HepG2 (cell line): Measurements from ENCODE around the gene SLC11A1. TPM values are rescaled to one million over a fixed set of nuclear protein-coding genes. Genes with fewer than 3 reads are reported as not detected.
A peak's percentile ranks its signal among the peaks of the same experiment; 100 is the strongest.

Source experiments
- ETV5 ChIP-seq: IDR thresholded peaks from 2 replicates; pipeline ENCODE4 v1.6.1; 2018; ENCODE audit warnings: missing biosample characterization, missing genetic modification reagents, inconsistent platforms, borderline replicate concordance
- EZH2 ChIP-seq: conservative IDR thresholded peaks from 2 replicates; pipeline ENCODE4 v1.6.1; 2012; ENCODE audit warnings: mild to moderate bottlenecking, low read depth, low read length, moderate library complexity
- FOXM1 ChIP-seq: sonication (generic); formaldehyde crosslinking; IDR thresholded peaks from 2 replicates; pipeline ENCODE4 v1.5.0; 2020; ENCODE audit warnings: missing genetic modification reagents
- GABPA ChIP-seq, 2 experiments: IDR thresholded peaks; 2 replicates each; pipeline ENCODE4 v1.6.1; 2011 to 2016; ENCODE audit warnings: low read depth in 2 of 2, low read length in 1 of 2, missing biosample characterization in 1 of 2, missing genetic modification characterization in 1 of 2
- GTF3A ChIP-seq: sonication (generic); formaldehyde crosslinking; conservative IDR thresholded peaks from 2 replicates; pipeline ENCODE4 v1.4.0; 2020; ENCODE audit warnings: mild to moderate bottlenecking, missing genetic modification reagents
- HMG20A ChIP-seq: IDR thresholded peaks from 2 replicates; pipeline ENCODE4 v1.6.1; 2016; ENCODE audit warnings: borderline replicate concordance
- HOXA7 ChIP-seq: sonication (generic); formaldehyde crosslinking; IDR thresholded peaks from 2 replicates; pipeline ENCODE4 v1.8.1; 2022; ENCODE audit warnings: mild to moderate bottlenecking, missing genetic modification reagents, moderate library complexity
- JUND ChIP-seq: sonication (generic); formaldehyde crosslinking; IDR thresholded peaks from 2 replicates; pipeline ENCODE4 v1.8.0; 2022; ENCODE audit warnings: mild to moderate bottlenecking, missing genetic modification reagents
- NCOA2 ChIP-seq: sonication (generic); formaldehyde crosslinking; IDR thresholded peaks from 2 replicates; pipeline ENCODE4 v1.8.0; 2022; ENCODE audit warnings: inconsistent platforms
- NFATC3 ChIP-seq: sonication (generic); formaldehyde crosslinking; IDR thresholded peaks from 2 replicates; pipeline ENCODE4 v1.5.1; 2020; ENCODE audit warnings: mild to moderate bottlenecking, missing genetic modification reagents
- NONO ChIP-seq, 2 experiments: fragments of 450-650 bp in 1 of 2; sonication (generic) in 1 of 2; formaldehyde crosslinking in 1 of 2; IDR thresholded peaks in 1 of 2; conservative IDR thresholded peaks in 1 of 2; 2 replicates each; pipeline versions ENCODE4 v1.6.1 to v1.8.0; 2017 to 2022; ENCODE audit warnings: mild to moderate bottlenecking in 1 of 2, missing genetic modification reagents in 1 of 2, moderate library complexity in 1 of 2
- SIX4 ChIP-seq: sonication (generic); formaldehyde crosslinking; IDR thresholded peaks from 2 replicates; pipeline ENCODE4 v1.4.0; 2020; ENCODE audit warnings: missing genetic modification reagents
- SMARCE1 ChIP-seq: fragments of 450-650 bp; IDR thresholded peaks from 2 replicates; pipeline ENCODE4 v1.6.1; 2017; ENCODE audit warnings: borderline replicate concordance
- SYNCRIP ChIP-seq: fragments of 200-400 bp; formaldehyde crosslinking; IDR thresholded peaks from 2 replicates; pipeline ENCODE4 v1.6.1; 2018; ENCODE audit warnings: mild to moderate bottlenecking, low read depth, low read length; ENCODE audit not compliant: insufficient read depth
- TCF7 ChIP-seq: sonication (generic); IDR thresholded peaks from 2 replicates; pipeline ENCODE4 v1.6.1; 2016; ENCODE audit warnings: antibody characterized with exemption, low read depth
- ZKSCAN1 ChIP-seq: fragments of 150-350 bp; IDR thresholded peaks from 2 replicates; pipeline ENCODE4 v1.6.1; 2014; ENCODE audit warnings: low read length
- ZNF225 ChIP-seq: sonication (generic); formaldehyde crosslinking; IDR thresholded peaks from 2 replicates; pipeline ENCODE4 v1.4.0; 2020; ENCODE audit warnings: mild to moderate bottlenecking, missing genetic modification reagents
- ZNF337 ChIP-seq: sonication (generic); formaldehyde crosslinking; IDR thresholded peaks from 2 replicates; pipeline ENCODE4 v1.5.1; 2020; ENCODE audit warnings: missing genetic modification reagents, low read depth, mild to moderate bottlenecking, borderline replicate concordance
- ZNF354B ChIP-seq: sonication (generic); formaldehyde crosslinking; IDR thresholded peaks from 2 replicates; pipeline ENCODE4 v1.8.0; 2022; ENCODE audit warnings: mild to moderate bottlenecking, missing genetic modification reagents
- ZNF446 ChIP-seq: sonication (generic); formaldehyde crosslinking; IDR thresholded peaks from 2 replicates; pipeline ENCODE4 v1.5.0; 2020; ENCODE audit warnings: mild to moderate bottlenecking, missing genetic modification reagents
- ZNF704 ChIP-seq: sonication (generic); formaldehyde crosslinking; IDR thresholded peaks from 2 replicates; pipeline ENCODE4 v1.8.1; 2023; ENCODE audit warnings: mild to moderate bottlenecking, inconsistent platforms, moderate library complexity, missing genetic modification reagents, borderline replicate concordance
- ZNF740 ChIP-seq: sonication (generic); formaldehyde crosslinking; IDR thresholded peaks from 2 replicates; pipeline ENCODE4 v1.4.0; 2020; ENCODE audit warnings: missing genetic modification reagents
- polyA plus RNA-seq, 8 experiments: library from polyadenylated mRNA; depleted of rRNA in 3 of 8; stranded (reverse) in 7 of 8; unstranded in 1 of 8; fragments of >200 nt; fragmentation: Illumina TruSeq in 4 of 8; extraction: Trizol in 4 of 8; gene quantifications; 2 replicates each; pipeline versions ENCODE4 v1.2.1 to v1.2.3, GENCODE V29; 2011 to 2016; ENCODE audit warnings: low read depth in 4 of 8, missing spikeins in 1 of 8, mixed read lengths in 1 of 8; ENCODE audit not compliant: insufficient read depth in 1 of 8
- total RNA-seq, 5 experiments: library from RNA; depleted of rRNA; stranded (reverse); fragments of >200 nt; fragmentation: Illumina TruSeq; extraction: Trizol; gene quantifications; 2 replicates each; pipeline ENCODE4 v1.2.3, GENCODE V29; 2016; ENCODE audit warnings: low read depth in 1 of 5
- TF ChIP-seq, protein P1 (sequence below): sonication (generic); formaldehyde crosslinking; IDR thresholded peaks from 2 replicates; pipeline ENCODE4 v1.4.0; 2020; ENCODE audit warnings: missing genetic modification reagents
- TF ChIP-seq, protein P2 (sequence below): fragments of 450-650 bp; IDR thresholded peaks from 2 replicates; pipeline ENCODE4 v1.6.1; 2017; ENCODE audit warnings: mild to moderate bottlenecking

SLC11A1 gene
- total and polyA plus RNA-seq, 2 of the 13 experiments (the other 11 are each of a cell fraction or from before 2014, with no cell fraction given): 0.33 to 2.3 TPM

- no peak for TF ChIP-seq HOXA7 (CRISPR knock-in tag)
- no peak for TF ChIP-seq TCF7
- TF ChIP-seq, protein P1, sequence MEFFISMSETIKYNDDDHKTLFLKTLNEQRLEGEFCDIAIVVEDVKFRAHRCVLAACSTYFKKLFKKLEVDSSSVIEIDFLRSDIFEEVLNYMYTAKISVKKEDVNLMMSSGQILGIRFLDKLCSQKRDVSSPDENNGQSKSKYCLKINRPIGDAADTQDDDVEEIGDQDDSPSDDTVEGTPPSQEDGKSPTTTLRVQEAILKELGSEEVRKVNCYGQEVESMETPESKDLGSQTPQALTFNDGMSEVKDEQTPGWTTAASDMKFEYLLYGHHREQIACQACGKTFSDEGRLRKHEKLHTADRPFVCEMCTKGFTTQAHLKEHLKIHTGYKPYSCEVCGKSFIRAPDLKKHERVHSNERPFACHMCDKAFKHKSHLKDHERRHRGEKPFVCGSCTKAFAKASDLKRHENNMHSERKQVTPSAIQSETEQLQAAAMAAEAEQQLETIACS (CRISPR knock-in tag): no peak
- TF ChIP-seq SYNCRIP: no peak
- TF ChIP-seq SMARCE1: no peak
- no peak for TF ChIP-seq EZH2
- no peak for TF ChIP-seq SIX4 (CRISPR knock-in tag)
- TF ChIP-seq, protein P2, sequence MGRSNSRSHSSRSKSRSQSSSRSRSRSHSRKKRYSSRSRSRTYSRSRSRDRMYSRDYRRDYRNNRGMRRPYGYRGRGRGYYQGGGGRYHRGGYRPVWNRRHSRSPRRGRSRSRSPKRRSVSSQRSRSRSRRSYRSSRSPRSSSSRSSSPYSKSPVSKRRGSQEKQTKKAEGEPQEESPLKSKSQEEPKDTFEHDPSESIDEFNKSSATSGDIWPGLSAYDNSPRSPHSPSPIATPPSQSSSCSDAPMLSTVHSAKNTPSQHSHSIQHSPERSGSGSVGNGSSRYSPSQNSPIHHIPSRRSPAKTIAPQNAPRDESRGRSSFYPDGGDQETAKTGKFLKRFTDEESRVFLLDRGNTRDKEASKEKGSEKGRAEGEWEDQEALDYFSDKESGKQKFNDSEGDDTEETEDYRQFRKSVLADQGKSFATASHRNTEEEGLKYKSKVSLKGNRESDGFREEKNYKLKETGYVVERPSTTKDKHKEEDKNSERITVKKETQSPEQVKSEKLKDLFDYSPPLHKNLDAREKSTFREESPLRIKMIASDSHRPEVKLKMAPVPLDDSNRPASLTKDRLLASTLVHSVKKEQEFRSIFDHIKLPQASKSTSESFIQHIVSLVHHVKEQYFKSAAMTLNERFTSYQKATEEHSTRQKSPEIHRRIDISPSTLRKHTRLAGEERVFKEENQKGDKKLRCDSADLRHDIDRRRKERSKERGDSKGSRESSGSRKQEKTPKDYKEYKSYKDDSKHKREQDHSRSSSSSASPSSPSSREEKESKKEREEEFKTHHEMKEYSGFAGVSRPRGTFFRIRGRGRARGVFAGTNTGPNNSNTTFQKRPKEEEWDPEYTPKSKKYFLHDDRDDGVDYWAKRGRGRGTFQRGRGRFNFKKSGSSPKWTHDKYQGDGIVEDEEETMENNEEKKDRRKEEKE: no peak
- TF ChIP-seq ZNF740 (CRISPR knock-in tag): no peak
- TF ChIP-seq NONO (IDR thresholded peaks at IDR 0.05): no peak
- TF ChIP-seq NONO (CRISPR knock-in tag; conservative IDR thresholded peaks at IDR 0.05): no peak
- 0 out of 2 replicates have a peak, but pooled peaks have one; percentile 48 for TF ChIP-seq ZNF225 (CRISPR knock-in tag)
- TF ChIP-seq ETV5 (CRISPR knock-in tag): no peak
- no peak for TF ChIP-seq ZKSCAN1
- TF ChIP-seq NFATC3 (CRISPR knock-in tag): no peak
- TF ChIP-seq NCOA2 (CRISPR knock-in tag): no peak
- no peak for TF ChIP-seq ZNF704 (CRISPR knock-in tag)
- TF ChIP-seq ZNF337: no peak
- no peak for TF ChIP-seq HMG20A (CRISPR knock-in tag)
- TF ChIP-seq GABPA (IDR thresholded peaks at IDR 0.05; ENCODE audit: low read depth, low read length): no peak
- TF ChIP-seq GABPA (CRISPR knock-in tag; IDR thresholded peaks at IDR 0.05; ENCODE audit: low read depth): no peak
- TF ChIP-seq GTF3A (CRISPR knock-in tag): no peak
- TF ChIP-seq FOXM1 (CRISPR knock-in tag): no peak
- TF ChIP-seq ZNF446 (CRISPR knock-in tag): 0 out of 2 replicates have a peak, but pooled peaks have one; percentile 36
- TF ChIP-seq JUND (CRISPR knock-in tag): no peak
- 0 out of 2 replicates have a peak, but pooled peaks have one; percentile 36 for TF ChIP-seq ZNF354B (CRISPR knock-in tag)
Measured at GRCh38 chr2:218418321-218418716, 36.2 kb downstream of the SLC11A1 start (continued).
